GM08714 (cell line): ENCODE measurements around the gene WDR27.
"Not testable (repeated sequence)": the region's sequence is repeated elsewhere in the genome, so short reads cannot be mapped to it uniquely, and the experiment has no call there.

Experiments
- H3K4me3 ChIP-seq: fragments of 200-500 bp; sonication (Bioruptor generic); 2 replicates; pipeline ENCODE4 v1.5.1; 2014; ENCODE audit warnings: mild to moderate bottlenecking, low read length, inconsistent platforms
- ZNF274 ChIP-seq: IDR thresholded peaks from 2 replicates; pipeline ENCODE4 v1.6.1; 2012; ENCODE audit warnings: mild to moderate bottlenecking, low read depth, low read length

Gene WDR27

GRCh38 chr6:169513478-169514193 lies 188.2 kb downstream of the WDR27 start:
- TF ChIP-seq ZNF274, result no peak
- no peak overlapping the region for H3K4me3 ChIP-seq

- H3K4me3 ChIP-seq, result not testable (repeated sequence)
Measured at GRCh38 chr6:169511785-169512184, 190.0 kb downstream of the WDR27 start.

- no peak for TF ChIP-seq ZNF274
Measured at GRCh38 chr6:169510871-169511270, 191.0 kb downstream of the WDR27 start.

GRCh38 chr6:169508452-169508851 lies 193.4 kb downstream of the WDR27 start:
- no peak for TF ChIP-seq ZNF274

More at GRCh38 chr6:169510871-169511270, 191.0 kb downstream of the WDR27 start:
- no peak overlapping the region for H3K4me3 ChIP-seq

GRCh38 chr6:169503422-169504152 lies 198.2 kb downstream of the WDR27 start:
- TF ChIP-seq ZNF274, result no peak
- H3K4me3 ChIP-seq, result no peak overlapping the region

More at GRCh38 chr6:169508452-169508851, 193.4 kb downstream of the WDR27 start:
- H3K4me3 ChIP-seq, result no peak overlapping the region

GRCh38 chr6:169502445-169502844 lies 199.4 kb downstream of the WDR27 start:
- no peak for TF ChIP-seq ZNF274

GRCh38 chr6:169501777-169502313 lies 200.0 kb downstream of the WDR27 start:
- H3K4me3 ChIP-seq, result no peak overlapping the region
- TF ChIP-seq ZNF274, result no peak

More at GRCh38 chr6:169502445-169502844, 199.4 kb downstream of the WDR27 start:
- no peak overlapping the region for H3K4me3 ChIP-seq

- H3K4me3 ChIP-seq, result no peak overlapping the region
- no peak for TF ChIP-seq ZNF274
Measured at GRCh38 chr6:169501128-169501527, 200.7 kb downstream of the WDR27 start.

- TF ChIP-seq ZNF274, result no peak
- H3K4me3 ChIP-seq, result no peak overlapping the region
Measured at GRCh38 chr6:169500688-169501087, 201.1 kb downstream of the WDR27 start.

- TF ChIP-seq ZNF274, result no peak
- H3K4me3 ChIP-seq, result no peak overlapping the region
Measured at GRCh38 chr6:169499848-169500247, 202.0 kb downstream of the WDR27 start.

GRCh38 chr6:169498916-169499513 lies 202.8 kb downstream of the WDR27 start:
- no peak for TF ChIP-seq ZNF274
- no peak overlapping the region for H3K4me3 ChIP-seq

- no peak overlapping the region for H3K4me3 ChIP-seq
- no peak for TF ChIP-seq ZNF274
Measured at GRCh38 chr6:169495601-169496000, 206.2 kb downstream of the WDR27 start.

GRCh38 chr6:169494038-169494437 lies 207.8 kb downstream of the WDR27 start:
- H3K4me3 ChIP-seq, result no peak overlapping the region
- TF ChIP-seq ZNF274, result no peak

GRCh38 chr6:169491482-169491881 lies 210.3 kb downstream of the WDR27 start:
- H3K4me3 ChIP-seq, result no peak overlapping the region
- TF ChIP-seq ZNF274, result no peak

- no peak for TF ChIP-seq ZNF274
- no peak overlapping the region for H3K4me3 ChIP-seq
Measured at GRCh38 chr6:169490830-169491229, 211.0 kb downstream of the WDR27 start.
